Inflammatory macrophage treated with lipopolysaccharide for 4 hours (primary cell): Measurements from ENCODE around the gene SUSD4.

Experiments used
- DNase-seq: peaks from one replicate; pipeline ENCODE4 v3.0.0-alpha.2; 2020

Gene SUSD4

DNA sequence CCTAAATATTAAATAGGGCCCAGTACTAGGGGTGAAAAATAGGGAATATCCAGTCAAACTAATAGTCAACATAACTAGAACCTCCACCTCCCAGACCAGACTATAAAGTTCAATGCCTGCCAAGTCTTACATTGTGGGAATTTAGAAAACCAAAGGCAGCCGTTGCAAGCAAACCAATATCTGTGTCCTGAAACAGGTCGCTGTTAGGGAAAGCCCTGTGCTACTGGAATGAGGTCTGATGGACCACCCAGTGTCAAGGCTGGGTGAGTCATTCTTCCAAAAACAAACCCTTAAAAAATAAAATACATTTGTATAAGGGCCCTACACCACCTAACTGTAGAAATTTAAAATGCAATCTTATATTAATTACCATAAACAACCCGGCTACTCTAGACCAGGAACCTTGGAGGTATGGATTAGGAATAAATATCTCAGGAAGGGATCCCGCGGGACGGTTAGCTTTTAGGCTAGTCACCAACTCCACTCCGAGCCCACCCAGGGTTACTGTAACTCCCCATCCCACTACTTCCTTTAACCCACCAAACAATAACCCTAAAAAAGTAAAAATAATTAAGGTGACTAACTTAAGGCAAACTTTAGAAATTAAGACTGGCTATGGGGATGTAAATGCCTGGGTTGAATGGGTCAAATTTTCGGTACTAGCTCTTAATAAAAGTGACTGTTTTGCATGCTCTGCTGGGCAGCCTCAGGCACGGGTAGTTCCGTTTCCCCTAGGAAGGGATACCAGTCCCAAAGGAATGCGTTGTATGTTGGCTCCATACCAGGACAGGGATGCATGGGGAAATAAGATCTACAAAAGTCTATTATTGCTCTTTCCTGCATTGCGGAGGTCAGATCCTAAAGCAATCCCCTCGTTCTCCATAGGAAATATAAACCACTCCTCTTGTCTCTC, 155.6 kb downstream of the SUSD4 start:
- no peak for DNase-seq

DNA sequence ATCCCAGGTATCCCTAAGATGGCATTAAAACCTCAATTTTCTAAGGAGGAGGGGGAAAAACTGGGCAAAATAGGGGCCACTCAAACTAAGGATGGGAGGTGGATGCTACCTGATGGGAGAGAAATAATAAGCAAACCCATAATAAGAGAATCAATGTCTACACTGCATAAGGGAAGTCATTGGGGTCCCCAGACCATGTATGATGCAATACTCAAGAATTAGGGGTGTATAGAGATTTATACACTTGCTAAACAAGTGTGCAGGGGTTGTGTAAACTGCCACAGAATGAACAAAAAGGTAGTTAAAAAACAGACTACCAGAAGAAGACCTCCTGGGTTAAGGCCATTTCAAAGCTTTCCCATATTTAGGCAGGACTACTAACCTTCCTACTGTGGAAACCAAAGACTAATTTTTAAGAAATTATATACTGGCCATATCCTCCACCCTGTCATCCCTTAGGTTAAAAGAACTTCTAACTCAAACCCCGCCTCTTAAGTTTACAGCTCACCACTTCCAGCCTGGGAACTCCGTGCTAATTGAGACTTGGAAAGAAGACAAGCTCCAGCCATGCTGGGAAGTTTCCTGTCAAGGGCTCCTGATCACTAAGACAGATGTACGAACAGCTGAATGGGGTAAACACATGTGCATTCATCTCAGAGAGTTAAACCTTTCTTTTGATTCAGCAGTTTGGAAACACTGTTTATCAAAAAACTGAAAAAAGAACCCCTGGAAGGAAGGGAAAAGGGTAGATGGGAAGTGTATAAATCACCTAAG, 156.5 kb downstream of the SUSD4 start:
- DNase-seq, result no peak

DNA sequence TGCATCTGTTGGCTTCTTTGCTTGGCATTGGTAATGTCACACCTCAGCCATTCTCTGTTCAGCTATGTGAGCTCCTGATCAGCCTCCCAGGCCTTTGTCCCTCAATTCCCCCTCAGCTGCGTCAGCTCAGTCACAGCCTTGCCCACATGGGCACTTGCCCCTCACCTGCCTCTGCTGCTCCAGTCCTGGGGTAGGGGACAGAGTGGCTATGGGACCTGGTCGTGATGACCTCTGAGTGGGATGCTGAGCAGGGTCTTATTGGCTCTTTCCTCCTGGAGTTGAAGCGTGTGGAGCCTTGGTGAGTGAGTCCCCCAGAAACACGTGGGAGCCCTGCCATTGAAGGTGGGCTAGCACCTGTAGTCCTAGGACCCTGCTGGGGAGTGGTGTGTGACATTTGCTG, 159.6 kb downstream of the SUSD4 start:
- no peak for DNase-seq

DNA sequence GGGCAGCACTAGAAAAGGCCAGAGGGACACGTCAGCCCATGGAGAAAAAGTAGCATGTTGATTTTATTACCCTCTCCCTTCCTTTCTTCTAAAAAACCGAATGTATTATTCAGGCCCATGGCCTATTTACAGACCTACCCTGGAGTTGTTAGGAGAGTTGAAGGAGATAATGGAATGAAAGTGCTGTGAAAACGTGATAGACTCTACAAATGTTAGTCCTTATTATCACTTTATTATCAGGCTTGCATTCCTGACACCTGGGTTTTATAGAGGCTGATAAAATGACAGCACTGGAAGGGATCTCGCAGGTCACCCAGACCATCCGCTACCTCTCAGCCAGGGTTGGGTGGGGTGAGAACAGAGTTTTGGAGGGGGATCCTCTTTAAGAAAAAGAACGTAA, 160.3 kb downstream of the SUSD4 start:
- no peak for DNase-seq

DNA sequence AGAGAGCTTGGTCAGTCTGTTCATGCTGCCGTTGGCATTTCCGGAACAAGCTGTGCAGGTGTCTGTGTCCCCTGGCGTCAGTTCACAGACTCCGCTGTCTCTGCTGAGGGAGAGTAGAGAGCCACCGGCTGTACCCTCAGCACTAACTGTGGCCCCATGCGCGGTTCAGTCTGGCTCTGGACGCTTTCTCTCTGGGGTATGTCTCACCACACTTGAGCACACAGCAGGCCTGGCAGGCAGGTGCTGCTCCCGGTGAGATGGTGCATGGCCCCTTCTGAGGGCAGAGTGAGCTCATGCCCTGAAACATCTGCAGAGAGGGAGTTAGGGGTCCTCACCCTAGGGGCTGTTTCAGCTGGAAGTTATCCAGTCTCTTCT, 161.0 kb downstream of the SUSD4 start:
- no peak for DNase-seq

DNA sequence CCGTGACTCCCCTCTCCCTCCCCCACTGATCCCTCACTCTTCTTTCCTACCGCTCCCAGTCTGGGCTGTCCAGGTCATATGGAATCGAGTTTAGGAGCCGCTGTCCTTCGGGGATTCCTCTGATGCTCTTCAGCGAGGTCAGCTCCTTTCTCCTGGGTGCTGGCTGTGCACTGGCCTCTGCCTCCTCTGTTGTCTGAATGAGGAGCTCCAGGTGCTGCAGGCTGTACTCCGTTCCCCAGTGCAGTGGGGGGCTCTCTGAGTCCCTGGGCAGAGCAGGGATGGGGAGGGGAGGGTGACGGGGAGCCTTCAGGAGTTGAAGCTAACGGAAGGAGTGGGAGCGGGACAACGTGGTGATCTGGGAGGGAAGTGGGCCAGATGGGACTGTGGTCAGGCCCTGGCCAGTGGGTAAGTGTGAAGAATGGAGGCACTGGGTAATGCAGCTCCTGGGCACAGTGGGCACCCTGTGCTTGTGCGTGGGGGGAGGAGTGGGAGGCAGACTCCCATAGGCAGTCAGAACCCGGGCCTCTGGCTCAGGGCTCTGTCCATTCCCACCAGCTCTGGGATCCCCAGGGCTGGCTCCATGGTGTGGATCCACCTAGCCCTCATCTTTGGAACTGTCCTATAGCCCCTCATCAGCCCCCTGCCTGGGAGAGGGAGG, 161.5 kb downstream of the SUSD4 start:
- no peak for DNase-seq

DNA sequence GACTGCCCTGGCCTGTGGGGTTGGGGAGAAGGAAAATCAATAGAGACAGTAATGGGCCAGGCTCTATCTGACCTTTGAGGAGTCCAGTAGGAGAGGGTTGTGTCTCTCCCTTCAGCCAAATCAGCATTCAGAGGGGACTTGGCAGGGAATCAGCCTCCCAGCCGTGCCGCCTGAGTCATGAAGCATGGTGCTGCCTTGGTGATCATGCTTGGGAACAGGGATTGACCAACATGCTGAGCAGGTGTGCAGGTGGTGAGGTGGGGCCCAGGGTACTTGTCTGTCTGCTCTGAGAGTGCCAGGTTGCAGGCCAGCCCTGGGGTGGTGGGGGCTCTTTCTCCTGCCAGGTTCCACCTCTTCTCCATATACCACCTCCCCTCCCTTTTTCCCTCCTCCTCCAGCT, 162.0 kb downstream of the SUSD4 start:
- DNase-seq, result no peak

DNA sequence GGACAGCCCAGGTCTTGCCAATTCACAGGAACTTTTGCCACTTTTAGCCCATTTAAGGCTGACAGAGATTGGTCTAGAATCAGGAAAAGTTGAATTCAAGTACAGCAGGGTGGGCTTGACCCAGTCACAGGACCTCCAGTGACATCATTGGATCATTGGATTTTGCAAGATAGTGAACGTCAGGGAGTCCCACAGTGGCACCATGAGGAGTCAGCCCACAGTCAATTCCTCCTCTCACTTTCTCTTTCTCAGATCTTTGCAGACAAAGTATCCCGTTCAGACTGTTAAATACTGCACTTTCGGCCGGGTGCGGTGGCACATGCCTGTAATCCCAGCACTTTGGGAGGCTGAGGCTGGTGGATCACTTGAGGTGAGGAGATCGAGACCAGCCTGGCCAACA, 163.1 kb downstream of the SUSD4 start:
- peak; percentile 76 for DNase-seq

DNA sequence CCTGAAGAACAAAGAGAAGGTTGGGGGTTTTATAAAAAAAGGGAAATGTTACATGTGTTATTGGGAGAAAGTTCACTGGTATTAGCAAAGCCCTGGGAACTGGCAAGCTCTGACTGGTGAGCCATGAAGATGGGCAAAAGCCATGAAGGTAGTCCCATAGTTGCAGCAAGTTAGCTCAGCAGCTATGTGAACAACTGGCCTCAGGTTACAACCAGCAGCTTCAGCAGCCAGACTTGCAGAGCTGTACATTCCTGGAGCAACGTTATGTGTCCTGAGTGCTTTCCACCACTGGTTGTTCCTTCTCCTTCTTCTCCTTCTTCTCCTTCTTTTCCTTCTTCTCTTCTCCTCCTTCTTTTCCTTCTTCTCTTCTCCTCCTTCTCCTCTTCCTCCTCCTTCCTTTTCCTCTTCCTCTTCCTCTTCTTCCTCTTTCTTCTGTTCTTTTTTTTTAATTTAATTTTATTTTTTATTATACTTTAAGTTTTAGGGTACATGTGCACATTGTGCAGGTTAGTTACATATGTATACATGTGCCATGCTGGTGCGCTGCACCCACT, 164.8 kb downstream of the SUSD4 start:
- peak; percentile 16 for DNase-seq

DNA sequence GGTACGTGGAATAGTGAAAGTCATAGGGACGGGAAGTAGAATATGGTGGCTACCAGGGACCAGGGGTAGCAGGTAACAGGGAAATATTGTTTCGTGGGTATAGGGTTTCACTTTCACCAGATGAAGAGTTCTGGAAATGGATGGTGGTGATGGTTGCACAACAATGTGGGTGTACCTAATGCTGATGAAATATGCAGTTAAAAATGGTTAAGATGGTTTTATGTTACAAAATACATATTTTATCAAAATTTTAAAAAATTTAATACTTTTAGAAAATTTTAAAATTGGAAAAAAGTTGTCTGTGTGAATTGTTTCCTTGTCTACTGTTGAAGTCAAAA, 165.4 kb downstream of the SUSD4 start:
- DNase-seq, result peak; percentile 47

DNA sequence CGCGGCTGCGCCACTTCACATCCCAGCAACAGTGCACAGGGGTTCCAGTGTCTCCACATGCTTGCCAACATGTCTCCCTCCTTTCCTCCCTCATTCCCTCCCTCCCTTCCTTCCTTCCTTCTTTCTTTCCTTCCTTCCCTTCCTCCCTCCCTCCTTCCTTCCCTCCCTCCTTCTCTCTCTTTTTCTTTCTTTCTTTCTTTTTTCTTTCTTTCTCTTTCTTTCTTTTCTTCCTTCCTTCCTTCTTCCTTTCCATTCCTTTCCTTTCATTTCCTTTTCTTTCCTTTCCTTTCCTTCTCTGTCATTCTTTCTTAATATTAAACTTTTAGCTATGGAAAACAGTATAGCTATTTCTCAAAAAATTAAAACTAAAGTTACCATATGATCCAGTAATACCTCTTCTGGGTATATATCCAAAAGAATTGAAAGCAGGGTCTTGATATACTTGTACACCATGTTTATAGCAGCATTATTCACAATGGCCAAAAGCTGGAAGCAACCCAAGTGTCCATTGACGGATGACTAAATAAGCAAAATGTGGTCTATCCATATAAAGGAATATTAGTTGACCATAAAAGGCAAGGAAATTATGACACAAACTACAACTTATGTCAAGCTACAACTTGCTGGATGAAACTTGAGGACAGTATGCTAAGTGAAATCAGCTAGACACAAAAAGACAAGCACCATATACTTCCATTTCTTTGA, 165.9 kb downstream of the SUSD4 start:
- no peak for DNase-seq

DNA sequence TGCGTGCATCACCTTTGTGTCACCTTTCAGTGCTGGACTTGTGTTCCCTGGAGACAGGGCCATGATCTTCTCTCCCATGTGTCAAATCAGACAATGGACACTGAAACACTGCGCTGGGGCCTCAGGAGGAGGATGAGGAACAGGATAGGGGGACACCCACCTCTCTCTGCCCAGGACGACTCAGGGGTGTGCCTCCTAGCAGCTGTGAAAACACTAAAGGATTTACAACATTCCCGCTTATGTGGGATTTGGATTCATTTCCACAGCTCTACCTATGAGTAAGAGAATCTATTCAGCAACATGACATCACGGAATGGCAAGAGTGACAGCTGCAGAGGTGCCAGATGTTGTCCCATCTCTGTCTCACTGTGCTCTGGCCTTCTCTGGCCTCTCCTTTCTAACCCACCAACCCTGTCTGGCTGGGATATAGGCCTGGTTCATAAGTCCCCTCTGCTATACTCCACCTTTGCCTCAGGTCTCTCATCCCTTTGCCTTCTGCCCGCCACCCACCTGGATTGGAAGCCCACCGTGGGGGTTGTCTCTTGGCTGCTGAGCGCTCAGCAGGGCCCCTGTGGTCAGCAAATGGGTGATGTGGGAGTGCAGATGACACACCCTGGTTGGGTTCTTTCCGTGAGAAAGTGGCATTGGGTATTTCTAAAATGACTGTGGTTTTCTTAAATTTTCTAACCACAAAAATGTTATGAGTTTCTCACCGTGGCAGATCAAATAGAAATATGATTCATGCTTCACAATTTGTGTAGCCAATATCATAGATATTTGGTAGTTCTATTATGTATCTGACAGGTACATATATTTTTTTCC, 173.9 kb downstream of the SUSD4 start:
- peak; percentile 28 for DNase-seq

DNA sequence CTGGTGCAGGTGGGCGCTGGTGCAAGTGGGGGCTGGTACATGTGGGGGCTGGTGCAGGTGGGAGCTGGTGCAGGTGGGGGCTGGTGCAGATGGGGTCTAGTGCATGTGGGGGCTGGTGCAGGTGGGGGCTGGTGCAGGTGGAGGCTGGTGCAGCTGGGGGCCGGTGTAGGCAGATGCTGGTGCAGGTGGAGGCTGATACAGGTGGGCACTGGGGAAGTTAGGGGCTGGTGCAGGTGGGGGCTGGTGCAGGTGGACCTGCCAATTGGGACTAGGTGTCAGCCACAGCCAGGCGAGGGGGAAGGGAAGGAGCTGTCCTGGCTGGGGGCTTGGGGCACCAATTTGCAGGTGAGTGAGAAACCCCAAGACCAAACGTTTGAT, 174.5 kb downstream of the SUSD4 start:
- no peak for DNase-seq

DNA sequence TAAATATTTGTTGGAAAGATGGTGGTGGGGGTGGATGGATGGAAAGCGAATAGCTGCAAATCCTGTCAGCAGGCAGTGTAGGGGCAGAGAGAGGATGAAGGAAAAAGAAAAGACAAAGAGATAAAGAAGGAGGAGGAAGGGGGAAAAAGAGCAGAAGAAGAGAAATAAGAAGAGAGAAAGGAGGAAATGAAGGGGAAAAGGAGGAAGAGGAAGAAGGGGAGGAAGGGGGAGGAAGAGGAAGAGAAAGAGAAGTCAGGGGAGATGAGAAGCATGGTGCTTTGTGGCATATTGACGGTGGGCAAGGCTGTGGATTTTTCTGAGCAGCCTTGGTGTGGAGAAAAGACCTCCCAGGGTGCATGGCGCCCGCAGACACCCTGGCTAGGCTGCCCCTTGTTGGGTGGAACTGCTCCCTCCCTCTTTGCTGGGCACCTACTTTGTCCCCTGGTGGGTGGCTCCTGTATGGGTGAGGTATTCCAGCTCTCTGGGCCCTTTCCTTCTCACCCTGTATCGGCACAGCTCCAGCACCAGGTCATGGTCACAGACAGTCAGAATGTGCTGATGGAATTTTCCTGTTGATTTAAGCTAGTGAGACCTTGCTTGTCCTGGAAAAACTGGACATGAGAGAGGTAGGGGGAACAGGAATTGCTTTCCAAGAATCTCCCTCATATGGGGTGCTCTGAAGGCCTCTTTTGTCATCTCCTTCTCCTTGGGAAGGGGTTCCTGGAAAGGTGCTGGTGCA, 175.2 kb downstream of the SUSD4 start:
- DNase-seq, result no peak

DNA sequence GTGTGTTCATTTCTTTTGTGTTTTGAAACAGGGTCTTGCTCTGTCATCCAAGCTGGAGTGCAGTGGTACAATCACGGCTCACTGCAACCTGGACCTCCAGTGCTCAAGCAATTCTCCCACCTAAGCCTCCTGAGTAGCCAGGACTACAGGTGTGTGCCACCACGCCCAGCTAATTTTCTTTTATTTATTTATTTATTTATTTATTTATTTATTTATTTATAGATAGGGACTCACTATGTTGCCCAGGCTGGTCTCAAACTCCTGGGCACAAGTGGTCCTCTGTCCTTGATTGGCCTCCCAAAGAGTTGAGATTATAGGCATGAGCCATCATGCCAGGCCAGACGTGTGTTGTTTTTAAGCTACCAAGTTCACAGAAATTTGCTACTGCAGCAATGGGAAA, 177.2 kb downstream of the SUSD4 start:
- DNase-seq, result no peak

DNA sequence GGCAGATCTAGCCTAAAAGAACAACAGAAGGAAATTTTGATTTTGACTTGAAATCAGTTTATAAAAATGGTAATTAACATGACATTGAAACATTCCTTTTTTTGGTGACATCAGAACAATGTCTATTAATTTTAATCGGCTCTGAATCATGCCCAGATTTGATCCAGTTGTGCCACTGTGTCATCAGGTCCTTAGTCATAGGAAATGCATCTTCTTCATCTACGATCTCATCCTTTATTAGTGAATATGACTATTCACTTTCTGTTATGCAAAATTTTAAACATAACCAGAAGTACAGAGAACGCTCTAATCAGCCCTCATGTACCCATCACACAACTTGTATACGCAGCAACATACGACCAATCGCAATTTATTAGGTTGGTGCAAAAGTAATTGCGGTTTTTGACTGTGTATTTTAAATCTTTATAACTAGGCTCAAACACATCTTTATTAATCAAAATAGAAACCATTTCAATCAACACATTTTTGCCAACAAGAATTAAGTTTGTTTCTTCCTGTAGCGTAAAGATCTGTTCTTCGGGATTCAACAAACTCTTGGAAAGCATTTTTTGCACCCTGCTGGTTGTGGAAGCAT, 180.6 kb downstream of the SUSD4 start:
- DNase-seq, result peak; percentile 81

DNA sequence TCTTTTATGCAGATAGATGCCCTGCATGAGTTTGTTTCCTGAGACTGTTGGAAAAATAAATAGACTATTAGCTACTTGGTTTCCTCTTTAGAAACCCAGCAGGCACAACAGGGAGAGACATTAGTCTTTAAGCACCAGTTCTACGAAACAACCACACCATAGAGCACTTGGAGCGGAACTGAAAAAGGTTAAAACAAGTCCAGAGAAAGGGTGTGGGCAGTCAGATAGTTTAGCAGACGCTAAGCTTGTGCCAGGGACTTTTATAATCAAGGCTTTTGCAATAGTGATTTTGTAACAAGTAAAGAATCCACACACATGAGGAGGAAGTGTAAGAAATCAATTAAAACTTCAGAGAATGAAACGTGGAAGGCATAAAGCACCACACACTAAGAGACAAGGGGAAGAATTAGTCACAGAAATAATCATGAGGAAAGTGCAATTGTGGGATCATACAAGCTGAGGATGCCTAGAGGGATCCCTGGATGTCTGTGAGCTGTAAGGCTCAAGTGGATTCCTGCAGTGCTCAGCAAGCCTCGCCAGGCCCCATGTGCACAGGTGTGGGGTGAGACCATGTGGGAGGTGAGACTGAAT, 183.2 kb downstream of the SUSD4 start:
- DNase-seq, result peak; percentile 98

DNA sequence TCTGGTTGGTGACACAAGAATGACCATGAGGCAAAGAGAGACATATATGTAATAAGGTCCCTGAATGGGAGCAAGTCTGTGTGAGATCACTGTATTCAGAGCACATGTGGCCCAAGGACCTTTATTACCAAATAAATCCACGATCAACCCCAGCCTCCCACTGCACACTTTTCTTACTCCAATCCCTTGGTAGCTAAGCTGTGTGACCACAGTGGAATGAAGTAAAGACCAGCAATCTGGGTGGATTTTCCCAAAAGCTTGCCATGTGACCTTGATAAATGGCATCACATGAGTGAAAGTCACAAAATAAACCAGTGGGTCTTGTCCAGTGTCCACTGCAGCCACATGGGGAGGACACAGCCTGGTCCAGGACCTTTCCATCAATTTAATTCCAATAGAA, 184.2 kb downstream of the SUSD4 start:
- DNase-seq, result peak; percentile 82

DNA sequence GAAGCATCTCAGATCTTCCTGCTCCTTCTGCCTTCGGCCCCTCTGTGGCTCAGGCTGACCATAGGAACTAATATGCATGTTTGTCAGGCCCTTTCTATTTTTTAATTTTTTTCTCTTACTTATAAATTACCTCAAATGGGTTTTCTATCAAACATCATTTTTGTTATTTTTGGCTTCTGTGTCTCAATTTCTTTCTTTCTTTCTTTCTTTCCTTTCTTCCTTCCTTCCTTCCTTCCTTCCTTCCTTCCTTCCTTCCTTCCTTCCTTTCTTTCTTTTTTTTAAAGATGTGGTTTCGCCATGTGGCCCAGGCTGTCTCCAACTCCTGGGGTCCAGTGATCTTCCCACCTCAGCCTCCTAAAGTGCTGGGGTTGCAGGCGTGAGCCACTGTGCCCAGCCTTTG, 184.7 kb downstream of the SUSD4 start:
- no peak for DNase-seq

DNA sequence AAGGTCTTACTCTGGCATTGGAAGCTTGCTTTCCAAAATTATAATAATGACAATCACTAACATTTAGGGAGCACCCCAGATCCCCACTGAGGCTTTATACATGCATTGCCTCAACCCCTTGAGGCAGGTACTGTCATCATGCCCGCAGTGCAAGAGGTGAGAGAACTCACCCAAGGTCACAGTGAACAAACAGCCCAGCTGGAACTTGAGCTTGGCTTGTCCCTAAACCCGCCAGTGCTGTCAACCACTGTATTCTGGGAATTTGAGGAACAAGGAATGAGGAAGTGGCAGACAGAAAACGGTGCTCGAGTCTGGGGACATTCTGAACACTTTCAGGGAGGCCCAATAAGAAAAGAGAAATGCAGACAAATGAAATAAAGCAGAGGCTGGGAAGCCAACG, 186.3 kb downstream of the SUSD4 start:
- peak; percentile 88 for DNase-seq
